ENCODE results near the gene PTPN2.
"Not testable (repeated sequence)": the region's sequence is repeated elsewhere in the genome, so short reads cannot be mapped to it uniquely, and the experiment has no call there.

The PTPN2 gene

GRCh38 chr18:12769644-12770440 is 114.2 kb downstream of the PTPN2 start:
- no peak for DNase-seq

GRCh38 chr18:12769136-12769535 is 114.9 kb downstream of the PTPN2 start:
- DNase-seq: no peak

- DNase-seq: no peak
Observed at GRCh38 chr18:12768625-12769024, 115.4 kb downstream of the PTPN2 start.

- DNase-seq: no peak
Observed at GRCh38 chr18:12767580-12768155, 116.4 kb downstream of the PTPN2 start.

GRCh38 chr18:12766986-12767433 is 117.0 kb downstream of the PTPN2 start:
- DNase-seq: no peak

- DNase-seq: no peak
Observed at GRCh38 chr18:12765586-12765985, 118.5 kb downstream of the PTPN2 start.

GRCh38 chr18:12765126-12765525 is 118.9 kb downstream of the PTPN2 start:
- no peak for DNase-seq

GRCh38 chr18:12758566-12758965 is 125.5 kb downstream of the PTPN2 start:
- DNase-seq: not testable (repeated sequence)

GRCh38 chr18:12756619-12757239 is 127.3 kb downstream of the PTPN2 start:
- not testable (repeated sequence) for DNase-seq

- not testable (repeated sequence) for DNase-seq
Observed at GRCh38 chr18:12755606-12756005, 128.4 kb downstream of the PTPN2 start.

GRCh38 chr18:12754511-12754910 is 129.5 kb downstream of the PTPN2 start:
- no peak for DNase-seq

GRCh38 chr18:12751891-12752290 is 132.1 kb downstream of the PTPN2 start:
- DNase-seq: no peak

GRCh38 chr18:12751503-12751884 is 132.5 kb downstream of the PTPN2 start:
- no peak for DNase-seq

- no peak for DNase-seq
Observed at GRCh38 chr18:12750715-12751502, 133.1 kb downstream of the PTPN2 start.

- DNase-seq: no peak
Observed at GRCh38 chr18:12750076-12750714, 133.8 kb downstream of the PTPN2 start.

GRCh38 chr18:12749121-12749520 is 134.9 kb downstream of the PTPN2 start:
- DNase-seq: no peak

- DNase-seq: no peak
Observed at GRCh38 chr18:12748671-12749070, 135.4 kb downstream of the PTPN2 start.

GRCh38 chr18:12747530-12748315 is 136.3 kb downstream of the PTPN2 start:
- DNase-seq: no peak

- DNase-seq: no peak
Observed at GRCh38 chr18:12745095-12745795, 138.8 kb downstream of the PTPN2 start.

GRCh38 chr18:12744103-12744502 is 139.9 kb downstream of the PTPN2 start:
- DNase-seq: no peak

GRCh38 chr18:12742453-12742852 is 141.6 kb downstream of the PTPN2 start:
- no peak for DNase-seq
